Activated CD4-positive, alpha-beta memory T cell treated with anti-CD3 and anti-CD28 coated beads, Interleukin-2, amount 10 ng/mL, durations not matched to agents 7 days and 5 days (primary cell): ENCODE data around the gene MRPL10. TPM values are rescaled to one million over a fixed set of nuclear protein-coding genes. Genes with fewer than 3 reads are reported as not detected.

Experiments used
- CTCF ChIA-PET: fragments of 350-600 bp; sonication (Branson Sonifier 250); formaldehyde crosslinking; loops from one replicate; lab custom pipeline; 2021; ENCODE audit warnings: antibody characterized with exemption, inconsistent platforms; lab: Charles Lee
- POLR2A ChIA-PET: fragments of 350-600 bp; sonication (Branson Sonifier 250); formaldehyde crosslinking; loops from one replicate; lab custom pipeline; 2021; ENCODE audit warnings: antibody characterized with exemption; lab: Charles Lee
- DNase-seq: peaks from one replicate; pipeline ENCODE4 v3.0.0-alpha.2; 2020
- H3K27ac Mint-ChIP-seq: one replicate; pipeline ENCODE4 v1.8.0; 2021; ENCODE audit warnings: mild to moderate bottlenecking, mixed read lengths
- H3K27me3 Mint-ChIP-seq: one replicate; pipeline ENCODE4 v1.8.0; 2021; ENCODE audit warnings: mixed read lengths
- H3K36me3 Mint-ChIP-seq: one replicate; pipeline ENCODE4 v1.8.0; 2021; ENCODE audit warnings: low read depth, mixed read lengths
- H3K4me1 Mint-ChIP-seq: one replicate; pipeline ENCODE4 v1.8.0; 2021; ENCODE audit warnings: mixed read lengths
- H3K4me3 Mint-ChIP-seq: one replicate; pipeline ENCODE4 v1.8.0; 2021; ENCODE audit warnings: mild to moderate bottlenecking, mixed read lengths
- H3K9me3 Mint-ChIP-seq: one replicate; pipeline ENCODE4 v1.8.0; 2021; ENCODE audit warnings: mixed read lengths
- total RNA-seq, 2 experiments: library from RNA; stranded (reverse); gene quantifications; one replicate each; pipeline ENCODE4 v1.2.3, GENCODE V29; 2021

MRPL10 gene
- total RNA-seq, 2 experiments from 2014 or later, result 91.5 to 95.7 TPM

- Mint-ChIP-seq H3K27ac (no peak overlapping the region), H3K9me3 (no peaks in the 10 kb centered on the region), H3K36me3 (no peaks in the 10 kb centered on the region), H3K4me1 (no peaks in the 10 kb centered on the region), H3K4me3 (no peak overlapping the region), H3K27me3 (peaks cover 28% of the 10 kb centered on the region)
- ChIA-PET CTCF (interaction anchor here (0.7 to 1.3 kb wide), 3 partner anchors 98 to 201 kb away, joined by 3 to 5 read pairs (median 3); no protein-coding TSS in a partner anchor), POLR2A (no interaction called here)
- DNase-seq, result no peak
These were observed 33.5 kb downstream of the MRPL10 start for GRCh38 chr17:47797797-47798196.

GRCh38 chr17:47792979-47793378, 38.4 kb downstream of the MRPL10 start:
- peaks cover 65% of the 10 kb centered on the region for H3K27me3 Mint-ChIP-seq
- CTCF ChIA-PET, result interaction anchor here (1.0 to 1.3 kb wide), 2 partner anchors 9 to 95 kb away, joined by 3 to 4 read pairs; no protein-coding TSS in a partner anchor
- POLR2A ChIA-PET, result no interaction called here
- H3K9me3 Mint-ChIP-seq, result no peaks in the 10 kb centered on the region
- no peak overlapping the region for H3K27ac Mint-ChIP-seq
- peaks cover 14% of the 10 kb centered on the region for H3K4me1 Mint-ChIP-seq
- DNase-seq, result peak; percentile 2
- no peak overlapping the region for H3K4me3 Mint-ChIP-seq
- H3K36me3 Mint-ChIP-seq, result no peaks in the 10 kb centered on the region

- peaks cover 14% of the 10 kb centered on the region for H3K4me1 Mint-ChIP-seq
- H3K36me3 Mint-ChIP-seq, result no peaks in the 10 kb centered on the region
- ChIA-PET POLR2A (interaction anchor here (0.8 kb wide), 1 partner anchor 42 kb away, joined by 3 read pairs; no protein-coding TSS in a partner anchor), CTCF (interaction anchor here (1.0 to 1.3 kb wide), 2 partner anchors 9 to 95 kb away, joined by 3 to 4 read pairs; no protein-coding TSS in a partner anchor)
- DNase-seq, result no peak
- H3K27me3 Mint-ChIP-seq, result peaks cover 65% of the 10 kb centered on the region
- no peaks in the 10 kb centered on the region for H3K9me3 Mint-ChIP-seq
- no peak overlapping the region for H3K27ac Mint-ChIP-seq
- no peak overlapping the region for H3K4me3 Mint-ChIP-seq
These were observed 38.9 kb downstream of the MRPL10 start for GRCh38 chr17:47792457-47792856.

GRCh38 chr17:47791025-47791424, 40.3 kb downstream of the MRPL10 start:
- DNase-seq, result peak; percentile 10
- no peaks in the 10 kb centered on the region for H3K36me3 Mint-ChIP-seq
- H3K27me3 Mint-ChIP-seq, result peaks cover 67% of the 10 kb centered on the region
- ChIA-PET CTCF (interaction anchor here (0.7 kb wide), 1 partner anchor 1070 kb away, joined by 4 read pairs; no protein-coding TSS in a partner anchor), POLR2A (interaction anchor here (1.1 kb wide), 1 partner anchor 141 kb away, joined by 3 read pairs; the partner anchor contains the start of gene KPNB1)
- H3K4me1 Mint-ChIP-seq, result peaks cover 14% of the 10 kb centered on the region
- no peak overlapping the region for H3K27ac Mint-ChIP-seq
- no peak overlapping the region for H3K4me3 Mint-ChIP-seq
- H3K9me3 Mint-ChIP-seq, result no peaks in the 10 kb centered on the region

- ChIA-PET CTCF (interaction anchor here (0.6 to 1.2 kb wide), 16 partner anchors 9 to 173 kb away, joined by 3 to 20 read pairs (median 4); partner anchors contain the start of genes LRRC46, MRPL10 and TBX21), POLR2A (interaction anchor here (0.7 to 1.1 kb wide), 2 partner anchors 110 to 140 kb away, joined by 3 read pairs; partner anchors contain the start of gene KPNB1)
- Mint-ChIP-seq H3K36me3 (no peaks in the 10 kb centered on the region), H3K27ac (no peak overlapping the region), H3K4me3 (peak overlapping the region; percentile 58), H3K4me1 (peaks cover 14% of the 10 kb centered on the region), H3K27me3 (peaks cover 66% of the 10 kb centered on the region), H3K9me3 (no peaks in the 10 kb centered on the region)
- DNase-seq, result peak; percentile 63
These were observed 41.5 kb downstream of the MRPL10 start for GRCh38 chr17:47789611-47790561.

- Mint-ChIP-seq H3K36me3 (no peaks in the 10 kb centered on the region), H3K9me3 (no peaks in the 10 kb centered on the region), H3K27me3 (peaks cover 54% of the 10 kb centered on the region), H3K4me3 (no peak overlapping the region), H3K27ac (no peak overlapping the region), H3K4me1 (peaks cover 12% of the 10 kb centered on the region)
- POLR2A ChIA-PET, result interaction anchor here (1.0 kb wide), 1 partner anchor 54 kb away, joined by 3 read pairs; no protein-coding TSS in a partner anchor
- DNase-seq, result peak; percentile 54
- CTCF ChIA-PET, result interaction anchor here (0.8 to 1.8 kb wide), 3 partner anchors 53 to 116 kb away, joined by 3 to 5 read pairs (median 3); partner anchors contain the start of gene TBX21
These were observed 45.7 kb downstream of the MRPL10 start for GRCh38 chr17:47785538-47786123.

- Mint-ChIP-seq H3K36me3 (no peaks in the 10 kb centered on the region), H3K27me3 (peaks cover 49% of the 10 kb centered on the region), H3K4me1 (no peaks in the 10 kb centered on the region), H3K4me3 (no peak overlapping the region), H3K9me3 (no peaks in the 10 kb centered on the region), H3K27ac (no peak overlapping the region)
- DNase-seq, result no peak
- ChIA-PET POLR2A (no interaction called here), CTCF (interaction anchor here (1.2 kb wide), 1 partner anchor 9 kb away, joined by 4 read pairs; no protein-coding TSS in a partner anchor)
These were observed 49.9 kb downstream of the MRPL10 start for GRCh38 chr17:47781397-47781796.

- CTCF ChIA-PET, result no interaction called here
- Mint-ChIP-seq H3K4me1 (no peaks in the 10 kb centered on the region), H3K27me3 (peaks cover 54% of the 10 kb centered on the region), H3K4me3 (no peak overlapping the region), H3K9me3 (peaks cover 3% of the 10 kb centered on the region), H3K36me3 (peaks cover 4% of the 10 kb centered on the region), H3K27ac (no peak overlapping the region)
- DNase-seq, result no peak
- POLR2A ChIA-PET, result no interaction called here
These were observed 53.1 kb downstream of the MRPL10 start for GRCh38 chr17:47778184-47778635.

- H3K4me1 Mint-ChIP-seq, result no peaks in the 10 kb centered on the region
- CTCF ChIA-PET, result interaction anchor here (0.6 to 1.7 kb wide), 4 partner anchors 65 to 1590 kb away, joined by 3 read pairs; partner anchors contain the start of gene SCRN2
- peak; percentile 34 for DNase-seq
- POLR2A ChIA-PET, result no interaction called here
- peaks cover 3% of the 10 kb centered on the region for H3K9me3 Mint-ChIP-seq
- no peak overlapping the region for H3K4me3 Mint-ChIP-seq
- H3K27ac Mint-ChIP-seq, result no peak overlapping the region
- H3K36me3 Mint-ChIP-seq, result peaks cover 4% of the 10 kb centered on the region
- peaks cover 50% of the 10 kb centered on the region for H3K27me3 Mint-ChIP-seq
These were observed 54.8 kb downstream of the MRPL10 start for GRCh38 chr17:47776330-47777197.

GRCh38 chr17:47774987-47775580, 56.3 kb downstream of the MRPL10 start:
- no peak for DNase-seq
- no peaks in the 10 kb centered on the region for H3K4me1 Mint-ChIP-seq
- CTCF ChIA-PET, result interaction anchor here (1.0 to 1.7 kb wide), 3 partner anchors 15 to 74 kb away, joined by 3 read pairs; partner anchors contain the start of gene SCRN2
- H3K27ac Mint-ChIP-seq, result no peak overlapping the region
- POLR2A ChIA-PET, result no interaction called here
- H3K9me3 Mint-ChIP-seq, result peaks cover 8% of the 10 kb centered on the region
- peaks cover 7% of the 10 kb centered on the region for H3K36me3 Mint-ChIP-seq
- peaks cover 46% of the 10 kb centered on the region for H3K27me3 Mint-ChIP-seq
- H3K4me3 Mint-ChIP-seq, result no peak overlapping the region

- ChIA-PET CTCF (interaction anchor here (0.8 kb wide), 1 partner anchor 13 kb away, joined by 3 read pairs; no protein-coding TSS in a partner anchor), POLR2A (no interaction called here)
- H3K4me1 Mint-ChIP-seq, result no peaks in the 10 kb centered on the region
- no peak overlapping the region for H3K4me3 Mint-ChIP-seq
- peaks cover 7% of the 10 kb centered on the region for H3K36me3 Mint-ChIP-seq
- H3K27ac Mint-ChIP-seq, result no peak overlapping the region
- H3K27me3 Mint-ChIP-seq, result peaks cover 41% of the 10 kb centered on the region
- H3K9me3 Mint-ChIP-seq, result peaks cover 8% of the 10 kb centered on the region
- DNase-seq, result no peak
These were observed 57.0 kb downstream of the MRPL10 start for GRCh38 chr17:47774331-47774730.
